Cardiac septum (tissue), 1 donor: ENCODE results near the gene G2E3. TPM values are rescaled to one million over a fixed set of nuclear protein-coding genes. Genes with fewer than 3 reads are reported as not detected.
"Not testable (repeated sequence)": the region's sequence is repeated elsewhere in the genome, so short reads cannot be mapped to it uniquely, and the experiment has no call there.

Source experiments
- DNase-seq: peaks from one replicate; pipeline ENCODE4 v3.0.0-alpha.2; 2020; ENCODE audit warnings: low spot score
- intact Hi-C: fragments of 100-400 bp; cut with DNase I; formaldehyde crosslinking; loops from one replicate; pipeline ENCODE4 v1.14.0; 2022
- total RNA-seq: library from RNA; stranded (reverse); fragmentation: NEBNext Ultra II Directional; extraction: Animal tissue kit (Norgen Biotek cat#: 25700); gene quantifications from one replicate; pipeline ENCODE4 v1.2.1, GENCODE V29; 2021
- donor health status: DM: no; HTN: no; CAD: no.

Gene G2E3
- total RNA-seq, 1 donor from 2014 or later: 9.5 TPM

- DNase-seq: no peak
These were observed 7.5 kb upstream of the G2E3 start for GRCh38 chr14:30551460-30551859.

GRCh38 chr14:30553311-30553989 is 5.5 kb upstream of the G2E3 start:
- intact Hi-C loops: no loop called here
- DNase-seq: no peak

More at GRCh38 chr14:30551460-30551859, 7.5 kb upstream of the G2E3 start:
- intact Hi-C loops: no loop called here

- DNase-seq: no peak
- intact Hi-C loops: no loop called here
These were observed 640 bp upstream of the G2E3 start for GRCh38 chr14:30558362-30558674.

- intact Hi-C loops: no loop called here
These were observed 707 bp downstream of the G2E3 start for GRCh38 chr14:30559638-30560091.

GRCh38 chr14:30560581-30560980 is 1.6 kb downstream of the G2E3 start:
- intact Hi-C loops: no loop called here
- no peak for DNase-seq

More at GRCh38 chr14:30559638-30560091, 707 bp downstream of the G2E3 start:
- DNase-seq: no peak

GRCh38 chr14:30564235-30564867 is 5.4 kb downstream of the G2E3 start:
- DNase-seq: no peak
- intact Hi-C loops: no loop called here

GRCh38 chr14:30564868-30565248 is 5.9 kb downstream of the G2E3 start:
- DNase-seq: no peak
- intact Hi-C loops: no loop called here

GRCh38 chr14:30569216-30569902 is 10.4 kb downstream of the G2E3 start:
- intact Hi-C loops: no loop called here
- DNase-seq: no peak

GRCh38 chr14:30569903-30570226 is 10.9 kb downstream of the G2E3 start:
- intact Hi-C loops: no loop called here
- DNase-seq: no peak

GRCh38 chr14:30572237-30572636 is 13.3 kb downstream of the G2E3 start:
- intact Hi-C loops: no loop called here
- DNase-seq: no peak

GRCh38 chr14:30572771-30573170 is 13.8 kb downstream of the G2E3 start:
- DNase-seq: no peak
- intact Hi-C loops: no loop called here

GRCh38 chr14:30573226-30573814 is 14.4 kb downstream of the G2E3 start:
- intact Hi-C loops: no loop called here
- DNase-seq: no peak

GRCh38 chr14:30573966-30574365 is 15.0 kb downstream of the G2E3 start:
- no peak for DNase-seq
- intact Hi-C loops: no loop called here

- intact Hi-C loops, DNase-seq: not testable (repeated sequence)
These were observed 15.8 kb downstream of the G2E3 start for GRCh38 chr14:30574777-30575176.

GRCh38 chr14:30576333-30576732 is 17.4 kb downstream of the G2E3 start:
- intact Hi-C loops, DNase-seq: not testable (repeated sequence)

- intact Hi-C loops: no loop called here
- no peak for DNase-seq
These were observed 21.8 kb downstream of the G2E3 start for GRCh38 chr14:30580616-30581282.

- intact Hi-C loops: no loop called here
These were observed 22.3 kb downstream of the G2E3 start for GRCh38 chr14:30581283-30581625.

GRCh38 chr14:30582376-30582775 is 23.4 kb downstream of the G2E3 start:
- no peak for DNase-seq
- intact Hi-C loops: no loop called here

More at GRCh38 chr14:30581283-30581625, 22.3 kb downstream of the G2E3 start:
- no peak for DNase-seq

- no peak for DNase-seq
- intact Hi-C loops: no loop called here
These were observed 25.2 kb downstream of the G2E3 start for GRCh38 chr14:30584058-30584630.

- no peak for DNase-seq
- intact Hi-C loops: no loop called here
These were observed 26.2 kb downstream of the G2E3 start for GRCh38 chr14:30585204-30585603.
